ENCODE results near the gene FDPS.

FDPS gene

GRCh38 chr1:155327981-155328380, 19.3 kb downstream of the FDPS start:
- TF ChIP-seq FOXP2 (optimal IDR thresholded peaks at IDR 0.05; ENCODE audit: borderline replicate concordance, extremely low read depth, extremely low read length, insufficient read depth): no peak

- TF ChIP-seq TAF1 (IDR thresholded peaks at IDR 0.05; ENCODE audit: borderline replicate concordance, insufficient read depth, low read length) (no peak), POLR2AphosphoS5 (IDR thresholded peaks at IDR 0.05; ENCODE audit: low read depth, low read length) (no peak), SIN3A (IDR thresholded peaks at IDR 0.05; ENCODE audit: borderline replicate concordance, insufficient read depth, low read length) (no peak)
These were observed 21.4 kb downstream of the FDPS start for GRCh38 chr1:155329980-155330598.

GRCh38 chr1:155334962-155335361, 26.3 kb downstream of the FDPS start:
- no peak for TF ChIP-seq TAF1 (IDR thresholded peaks at IDR 0.05; ENCODE audit: borderline replicate concordance, insufficient read depth, low read length)
- TF ChIP-seq POLR2AphosphoS5 (IDR thresholded peaks at IDR 0.05; ENCODE audit: low read depth, low read length): no peak
- no peak for TF ChIP-seq SIN3A (IDR thresholded peaks at IDR 0.05; ENCODE audit: borderline replicate concordance, insufficient read depth, low read length)
- no peak for TF ChIP-seq REST (IDR thresholded peaks at IDR 0.05; ENCODE audit: insufficient read depth in 1 of 2, low read depth in 2 of 2, low read length in 2 of 2)
- TF ChIP-seq FOXP2 (optimal IDR thresholded peaks at IDR 0.05; ENCODE audit: borderline replicate concordance, extremely low read depth, extremely low read length, insufficient read depth): no peak

- TF ChIP-seq REST (IDR thresholded peaks at IDR 0.05; ENCODE audit: insufficient read depth in 1 of 2, low read depth in 2 of 2, low read length in 2 of 2) (no peak), POLR2AphosphoS5 (IDR thresholded peaks at IDR 0.05; ENCODE audit: low read depth, low read length) (no peak)
These were observed 30.9 kb downstream of the FDPS start for GRCh38 chr1:155339515-155340097.

- no peak for TF ChIP-seq POLR2AphosphoS5 (IDR thresholded peaks at IDR 0.05; ENCODE audit: low read depth, low read length)
- TF ChIP-seq TAF1 (IDR thresholded peaks at IDR 0.05; ENCODE audit: borderline replicate concordance, insufficient read depth, low read length): no peak
- TF ChIP-seq REST (IDR thresholded peaks at IDR 0.05; ENCODE audit: insufficient read depth in 1 of 2, low read depth in 2 of 2, low read length in 2 of 2): no peak
- no peak for TF ChIP-seq FOXP2 (optimal IDR thresholded peaks at IDR 0.05; ENCODE audit: borderline replicate concordance, extremely low read depth, extremely low read length, insufficient read depth)
- TF ChIP-seq SIN3A (IDR thresholded peaks at IDR 0.05; ENCODE audit: borderline replicate concordance, insufficient read depth, low read length): no peak
These were observed 34.2 kb downstream of the FDPS start for GRCh38 chr1:155342842-155343241.

- TF ChIP-seq TAF1 (IDR thresholded peaks at IDR 0.05; ENCODE audit: borderline replicate concordance, insufficient read depth, low read length): no peak
- TF ChIP-seq FOXP2 (optimal IDR thresholded peaks at IDR 0.05; ENCODE audit: borderline replicate concordance, extremely low read depth, extremely low read length, insufficient read depth): no peak
- TF ChIP-seq POLR2AphosphoS5 (IDR thresholded peaks at IDR 0.05; ENCODE audit: low read depth, low read length): no peak
- no peak for TF ChIP-seq SIN3A (IDR thresholded peaks at IDR 0.05; ENCODE audit: borderline replicate concordance, insufficient read depth, low read length)
- no peak for TF ChIP-seq REST (IDR thresholded peaks at IDR 0.05; ENCODE audit: insufficient read depth in 1 of 2, low read depth in 2 of 2, low read length in 2 of 2)
These were observed 44.0 kb downstream of the FDPS start for GRCh38 chr1:155352631-155353030.
